ENCODE results near the gene TMEM273. TPM values are rescaled to one million over a fixed set of nuclear protein-coding genes. Genes with fewer than 3 reads are reported as not detected.

TMEM273 gene
- total and polyA plus RNA-seq, 4 donors, result 12.0 to 41.8 (median 17.5) TPM

DNA sequence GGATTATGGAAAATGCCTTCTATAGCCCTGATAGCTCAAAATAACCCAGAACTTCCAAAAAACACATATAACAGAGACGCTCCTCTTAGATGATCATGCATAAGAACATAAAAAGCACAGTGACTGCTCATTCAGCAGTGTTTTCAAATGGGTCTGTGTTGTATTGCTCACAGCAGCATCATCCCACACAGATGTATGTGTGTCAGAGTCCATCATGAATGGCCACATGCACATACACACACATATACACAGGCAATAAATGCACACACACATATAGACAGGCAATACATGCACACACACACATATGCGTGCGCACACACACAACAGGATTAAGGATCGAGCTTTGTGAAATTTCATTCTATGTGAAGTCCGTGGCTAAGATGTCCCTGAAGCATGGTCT, 26.1 kb downstream of the TMEM273 start:
- DNase-seq (no peak), ATAC-seq (ENCODE audit: insufficient read depth, low FRiP score) (no peak)
- Histone ChIP-seq H3K9ac (ENCODE audit: insufficient read depth in 1 of 2, low read length in 2 of 2) (no peak overlapping the region), H3K27ac (ENCODE audit: low read depth in 1 of 2, low read length in 1 of 2) (no peak overlapping the region), H3K9me3 (ENCODE audit: control insufficient read depth in 4 of 4, insufficient read depth in 3 of 4, low read length in 3 of 4) (peaks cover 0 to 3% (median 0%) of the 10 kb centered on the region in 4 donors), H3K27me3 (ENCODE audit: control insufficient read depth in 3 of 3, insufficient read depth in 3 of 3, low read length in 2 of 3) (peaks cover 0 to 4% (median 0%) of the 10 kb centered on the region in 3 donors), H3K4me1 (ENCODE audit: control insufficient read depth in 5 of 5, insufficient read depth in 5 of 5, low read length in 5 of 5) (peaks cover 0 to 5% (median 0%) of the 10 kb centered on the region in 5 donors), H3K4me3 (no peak overlapping the region), H3K36me3 (ENCODE audit: control insufficient read depth in 4 of 4, insufficient read depth in 4 of 4, low read length in 4 of 4) (peaks cover 0 to 2% (median 0%) of the 10 kb centered on the region in 4 donors)
- WGBS, 2 donors, result 77 to 90% methylated on average over 5 of the region's 5 CpGs
- TF ChIP-seq, protein P1, sequence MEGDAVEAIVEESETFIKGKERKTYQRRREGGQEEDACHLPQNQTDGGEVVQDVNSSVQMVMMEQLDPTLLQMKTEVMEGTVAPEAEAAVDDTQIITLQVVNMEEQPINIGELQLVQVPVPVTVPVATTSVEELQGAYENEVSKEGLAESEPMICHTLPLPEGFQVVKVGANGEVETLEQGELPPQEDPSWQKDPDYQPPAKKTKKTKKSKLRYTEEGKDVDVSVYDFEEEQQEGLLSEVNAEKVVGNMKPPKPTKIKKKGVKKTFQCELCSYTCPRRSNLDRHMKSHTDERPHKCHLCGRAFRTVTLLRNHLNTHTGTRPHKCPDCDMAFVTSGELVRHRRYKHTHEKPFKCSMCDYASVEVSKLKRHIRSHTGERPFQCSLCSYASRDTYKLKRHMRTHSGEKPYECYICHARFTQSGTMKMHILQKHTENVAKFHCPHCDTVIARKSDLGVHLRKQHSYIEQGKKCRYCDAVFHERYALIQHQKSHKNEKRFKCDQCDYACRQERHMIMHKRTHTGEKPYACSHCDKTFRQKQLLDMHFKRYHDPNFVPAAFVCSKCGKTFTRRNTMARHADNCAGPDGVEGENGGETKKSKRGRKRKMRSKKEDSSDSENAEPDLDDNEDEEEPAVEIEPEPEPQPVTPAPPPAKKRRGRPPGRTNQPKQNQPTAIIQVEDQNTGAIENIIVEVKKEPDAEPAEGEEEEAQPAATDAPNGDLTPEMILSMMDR (IDR thresholded peaks at IDR 0.05; ENCODE audit: control extremely low read depth, extremely low read depth), result no peak

DNA sequence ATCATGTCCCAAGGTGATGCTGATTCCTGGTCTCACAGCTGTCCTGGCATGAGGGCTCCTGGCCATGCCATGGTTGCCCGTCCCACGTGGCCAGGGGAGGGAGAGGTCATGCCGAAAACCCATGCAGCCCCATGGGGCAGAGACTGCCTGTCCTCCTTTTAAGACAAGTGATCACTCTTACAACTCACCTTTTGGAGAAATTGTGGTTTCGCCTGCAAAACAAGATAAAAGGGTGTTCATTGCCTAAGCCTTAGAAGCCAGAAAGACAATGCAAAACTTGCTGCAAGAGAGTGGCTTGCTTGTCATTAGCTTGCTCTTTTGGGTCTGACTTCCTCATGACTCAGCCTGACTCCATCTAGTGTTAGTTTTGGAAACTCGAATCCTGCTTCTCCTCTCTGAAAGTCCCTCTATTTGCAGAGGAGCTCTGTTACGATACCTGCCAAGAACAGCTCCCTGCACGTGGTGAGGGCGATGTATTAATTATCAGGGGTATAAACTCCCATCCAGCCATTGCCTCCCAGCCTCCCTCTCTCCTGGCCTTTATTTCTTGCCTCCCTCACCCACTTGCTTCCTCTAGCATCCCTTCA, 26.7 kb downstream of the TMEM273 start:
- no peak overlapping the region for H3K27ac ChIP-seq (ENCODE audit: low read depth in 1 of 2, low read length in 1 of 2)
- no peak overlapping the region for H3K9ac ChIP-seq (ENCODE audit: insufficient read depth in 1 of 2, low read length in 2 of 2)
- H3K36me3 ChIP-seq (ENCODE audit: control insufficient read depth in 4 of 4, insufficient read depth in 4 of 4, low read length in 4 of 4), result peaks cover 0 to 2% (median 0%) of the 10 kb centered on the region in 4 donors
- H3K27me3 ChIP-seq (ENCODE audit: control insufficient read depth in 3 of 3, insufficient read depth in 3 of 3, low read length in 2 of 3), result peaks cover 0 to 4% (median 0%) of the 10 kb centered on the region in 3 donors
- H3K4me3 ChIP-seq, result no peak overlapping the region
- DNase-seq (peak in 2 of 3 donors; percentile 75 to 83), ATAC-seq (ENCODE audit: insufficient read depth, low FRiP score) (no peak)
- 56 to 64% methylated on average over 8 of the region's 8 CpGs for WGBS, 2 donors
- peaks cover 0 to 5% (median 0%) of the 10 kb centered on the region in 5 donors for H3K4me1 ChIP-seq (ENCODE audit: control insufficient read depth in 5 of 5, insufficient read depth in 5 of 5, low read length in 5 of 5)
- TF ChIP-seq, protein P1 (IDR thresholded peaks at IDR 0.05; ENCODE audit: control extremely low read depth, extremely low read depth), result no peak
- H3K9me3 ChIP-seq (ENCODE audit: control insufficient read depth in 4 of 4, insufficient read depth in 3 of 4, low read length in 3 of 4), result no peaks in the 10 kb centered on the region

DNA sequence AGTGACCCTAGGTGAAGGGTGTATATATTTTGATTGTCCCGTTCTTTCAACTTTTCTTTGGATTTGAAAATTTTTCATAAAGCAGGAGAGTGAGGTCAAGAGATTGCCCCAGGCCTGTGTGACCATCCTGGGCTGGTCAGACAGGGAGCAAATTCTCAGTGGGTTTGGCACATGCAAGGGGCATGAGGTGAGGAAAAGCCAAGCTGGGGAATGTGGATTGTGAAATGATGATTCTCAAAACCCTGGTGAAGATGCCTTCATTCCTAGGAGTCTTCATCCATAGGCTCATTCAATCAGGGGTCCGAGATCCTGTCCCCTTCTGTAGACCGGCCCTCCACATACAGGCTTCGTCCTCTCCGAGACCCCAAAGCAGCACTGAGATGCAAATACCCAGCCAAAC, 27.4 kb downstream of the TMEM273 start:
- Histone ChIP-seq H3K9ac (ENCODE audit: insufficient read depth in 1 of 2, low read length in 2 of 2) (no peak overlapping the region), H3K9me3 (ENCODE audit: control insufficient read depth in 4 of 4, insufficient read depth in 3 of 4, low read length in 3 of 4) (no peaks in the 10 kb centered on the region), H3K4me3 (no peak overlapping the region), H3K4me1 (ENCODE audit: control insufficient read depth in 5 of 5, insufficient read depth in 5 of 5, low read length in 5 of 5) (peaks cover 0 to 4% (median 0%) of the 10 kb centered on the region in 5 donors), H3K27ac (ENCODE audit: low read depth in 1 of 2, low read length in 1 of 2) (no peak overlapping the region), H3K36me3 (ENCODE audit: control insufficient read depth in 4 of 4, insufficient read depth in 4 of 4, low read length in 4 of 4) (peaks cover 0 to 2% (median 0%) of the 10 kb centered on the region in 4 donors), H3K27me3 (ENCODE audit: control insufficient read depth in 3 of 3, insufficient read depth in 3 of 3, low read length in 2 of 3) (peaks cover 0 to 4% (median 0%) of the 10 kb centered on the region in 3 donors)
- 93 to 98% methylated on average over 5 of the region's 5 CpGs for WGBS, 2 donors
- no peak for ATAC-seq (ENCODE audit: insufficient read depth, low FRiP score)
- DNase-seq, result no peak
- TF ChIP-seq, protein P1 (IDR thresholded peaks at IDR 0.05; ENCODE audit: control extremely low read depth, extremely low read depth), result no peak
